GM12892 (cell line): ENCODE results near the gene FLNB.

ENCODE experiments used
- POLR2A ChIP-seq: IDR thresholded peaks from 2 replicates; pipeline ENCODE4 v1.6.1; 2011; ENCODE audit warnings: low read depth, low read length, control low read depth
- POLR2AphosphoS5 ChIP-seq: IDR thresholded peaks from 2 replicates; pipeline ENCODE4 v1.6.1; 2011; ENCODE audit warnings: low read depth, low read length, control low read depth
- TAF1 ChIP-seq: IDR thresholded peaks from 2 replicates; pipeline ENCODE4 v1.6.1; 2011; ENCODE audit warnings: low read depth, mild to moderate bottlenecking, control low read depth, low read length, borderline replicate concordance

DNA sequence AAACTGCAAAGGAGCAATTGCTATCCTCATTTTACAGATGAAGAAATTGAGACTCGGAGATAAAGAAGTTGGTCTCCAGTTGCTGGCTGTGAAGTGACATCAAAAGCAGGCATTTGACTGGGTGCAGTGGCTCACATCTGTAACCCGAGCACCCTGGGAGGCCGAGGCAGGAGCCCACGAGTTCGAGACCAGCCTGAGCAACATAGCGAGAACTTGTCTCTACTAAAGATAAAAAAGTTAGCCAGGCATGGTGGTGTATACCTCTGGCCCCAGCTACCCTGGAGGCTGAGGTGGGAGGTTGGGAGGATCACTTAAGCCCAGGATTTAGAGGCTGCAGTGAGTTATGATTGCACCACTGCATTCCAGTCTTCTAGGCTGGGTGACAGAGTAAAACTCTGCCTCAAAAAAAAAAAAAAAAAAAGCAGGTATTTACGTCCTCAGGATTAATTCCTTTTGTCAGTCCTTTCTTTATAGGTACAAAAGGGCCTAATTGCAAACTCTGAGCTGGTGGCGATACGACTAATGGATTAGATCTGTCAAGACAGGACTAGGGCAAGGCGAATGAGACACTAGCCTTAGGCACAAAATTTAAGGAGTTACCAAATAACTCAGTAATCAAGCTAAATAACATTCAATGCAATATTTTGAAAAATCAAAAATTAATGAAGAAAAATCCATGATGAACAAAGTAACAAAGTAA lies 208.4 kb downstream of the FLNB start:
- TF ChIP-seq POLR2A (no peak), POLR2AphosphoS5 (no peak), TAF1 (no peak)
